Measurements from ENCODE around the gene FTSJ3. TPM values are rescaled to one million over a fixed set of nuclear protein-coding genes. Genes with fewer than 3 reads are reported as not detected.
"Not testable (repeated sequence)": the region's sequence is repeated elsewhere in the genome, so short reads cannot be mapped to it uniquely, and the experiment has no call there.

Gene FTSJ3
- total and polyA plus RNA-seq, 8 donors = 8.6 to 24.0 (median 13.7) TPM

DNA sequence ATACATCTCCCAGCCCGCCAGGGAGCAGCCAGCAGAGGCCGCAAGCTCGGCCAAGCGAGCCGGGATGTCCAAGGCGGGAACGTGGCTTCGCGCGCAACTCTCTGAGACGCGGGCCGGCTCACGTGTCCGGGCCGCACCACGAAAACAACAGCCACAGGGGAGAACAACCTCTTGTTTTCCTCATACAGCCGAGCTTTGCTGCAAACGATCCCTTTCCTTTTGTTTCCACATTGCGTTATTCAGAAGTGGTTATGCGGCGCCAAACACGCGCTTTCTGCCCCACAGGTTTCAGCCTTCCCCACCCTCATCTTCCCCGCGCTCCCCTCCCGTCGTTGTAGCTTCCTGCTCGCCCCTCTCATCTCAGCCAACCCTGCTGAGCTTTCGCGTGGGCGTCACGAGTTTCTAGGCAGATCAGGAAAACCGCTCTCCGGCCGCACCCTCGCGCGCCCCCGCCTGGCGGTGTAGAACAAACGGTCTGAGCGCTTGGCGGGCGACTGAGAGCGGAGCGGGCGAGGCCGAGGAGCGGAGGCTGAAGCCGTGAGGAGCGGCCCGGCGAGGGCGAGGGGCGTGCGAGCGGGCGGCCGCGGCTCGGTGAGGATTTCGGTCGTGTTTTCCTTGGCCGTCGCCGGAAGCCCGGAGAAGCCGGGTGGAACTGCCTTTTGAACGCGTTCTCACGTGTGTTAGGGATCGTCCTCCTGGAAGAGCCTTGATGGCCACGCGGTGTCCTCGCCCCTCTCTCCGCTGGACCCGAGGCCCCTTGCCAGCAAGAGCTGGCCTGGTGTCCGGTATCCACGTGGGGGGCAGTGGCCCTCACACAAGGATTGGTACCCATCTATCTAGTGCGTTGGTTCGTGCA lies 21.6 kb upstream of the FTSJ3 start:
- peak overlapping the region in 3 of 4 donors; percentile 11 to 34 (median 24) for H3K4me3 ChIP-seq

DNA sequence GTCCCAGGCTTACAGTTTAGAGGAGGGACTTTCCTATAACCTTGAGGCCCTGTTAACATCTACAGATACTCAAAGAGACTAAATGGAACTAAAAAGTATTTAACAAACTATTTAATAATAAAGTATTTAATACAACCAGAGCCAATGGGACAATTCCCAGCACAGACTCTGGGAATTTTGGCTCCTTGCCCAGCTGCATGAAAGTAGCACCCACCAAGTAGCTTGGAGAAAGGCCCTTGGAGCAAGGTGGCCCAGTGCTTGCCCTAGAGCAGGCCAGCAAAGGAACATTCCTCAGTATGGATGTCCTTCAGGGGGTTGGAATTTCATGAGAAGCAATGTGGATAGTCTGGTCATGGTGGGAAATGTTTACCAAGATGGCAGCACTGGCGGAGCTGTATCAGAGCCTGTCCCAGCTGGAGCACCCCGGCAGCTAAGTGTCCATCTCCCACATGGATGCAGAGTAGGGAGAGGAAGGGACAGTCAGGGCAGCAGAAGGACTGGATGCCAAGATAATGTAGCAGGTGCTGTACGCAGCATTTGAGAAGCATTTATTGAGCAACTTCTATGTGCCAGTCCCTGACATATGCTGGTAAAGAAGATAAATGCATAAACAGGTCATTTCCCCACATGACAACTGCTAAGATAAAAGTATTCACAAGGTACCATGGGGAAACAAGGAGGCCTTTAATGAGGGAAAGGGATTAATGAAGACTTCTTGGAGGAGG lies 20.2 kb upstream of the FTSJ3 start:
- Histone ChIP-seq H3K27me3 (no peaks in the 10 kb centered on the region), H3K36me3 (no peaks in the 10 kb centered on the region), H3K4me3 (no peak overlapping the region), H3K9me3 (no peaks in the 10 kb centered on the region), H3K27ac (no peak overlapping the region), H3K4me1 (peaks cover 0 to 7% (median 4%) of the 10 kb centered on the region in 3 donors)
- 92 to 96% methylated on average over 3 of the region's 3 CpGs for WGBS, 2 donors
- ATAC-seq = no peak
- intact Hi-C loops (cut with DNase I) = no loop called here
- TF ChIP-seq, protein P1, sequence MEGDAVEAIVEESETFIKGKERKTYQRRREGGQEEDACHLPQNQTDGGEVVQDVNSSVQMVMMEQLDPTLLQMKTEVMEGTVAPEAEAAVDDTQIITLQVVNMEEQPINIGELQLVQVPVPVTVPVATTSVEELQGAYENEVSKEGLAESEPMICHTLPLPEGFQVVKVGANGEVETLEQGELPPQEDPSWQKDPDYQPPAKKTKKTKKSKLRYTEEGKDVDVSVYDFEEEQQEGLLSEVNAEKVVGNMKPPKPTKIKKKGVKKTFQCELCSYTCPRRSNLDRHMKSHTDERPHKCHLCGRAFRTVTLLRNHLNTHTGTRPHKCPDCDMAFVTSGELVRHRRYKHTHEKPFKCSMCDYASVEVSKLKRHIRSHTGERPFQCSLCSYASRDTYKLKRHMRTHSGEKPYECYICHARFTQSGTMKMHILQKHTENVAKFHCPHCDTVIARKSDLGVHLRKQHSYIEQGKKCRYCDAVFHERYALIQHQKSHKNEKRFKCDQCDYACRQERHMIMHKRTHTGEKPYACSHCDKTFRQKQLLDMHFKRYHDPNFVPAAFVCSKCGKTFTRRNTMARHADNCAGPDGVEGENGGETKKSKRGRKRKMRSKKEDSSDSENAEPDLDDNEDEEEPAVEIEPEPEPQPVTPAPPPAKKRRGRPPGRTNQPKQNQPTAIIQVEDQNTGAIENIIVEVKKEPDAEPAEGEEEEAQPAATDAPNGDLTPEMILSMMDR (IDR thresholded peaks at IDR 0.05) = no peak
- FAIRE-seq = no peak
- no peak for DNase-seq

More for the DNA sequence above, 21.6 kb upstream of the FTSJ3 start:
- H3K4me1 ChIP-seq = peaks cover 0 to 3% (median 0%) of the 10 kb centered on the region in 3 donors
- DNase-seq (peak; percentile 89 to 97 (median 94)), FAIRE-seq (no peak), ATAC-seq (peak; percentile 96 to 97 (median 96))
- TF ChIP-seq, protein P1 (IDR thresholded peaks at IDR 0.05) = peak; percentile 34 to 62 (median 48)
- no peaks in the 10 kb centered on the region for H3K9me3 ChIP-seq
- no peaks in the 10 kb centered on the region for H3K27me3 ChIP-seq
- intact Hi-C loops (cut with DNase I) = no loop called here
- 11 to 19% methylated on average over 79 to 82 of the region's 82 CpGs for WGBS, 2 donors
- no peaks in the 10 kb centered on the region for H3K36me3 ChIP-seq
- H3K27ac ChIP-seq = no peak overlapping the region

DNA sequence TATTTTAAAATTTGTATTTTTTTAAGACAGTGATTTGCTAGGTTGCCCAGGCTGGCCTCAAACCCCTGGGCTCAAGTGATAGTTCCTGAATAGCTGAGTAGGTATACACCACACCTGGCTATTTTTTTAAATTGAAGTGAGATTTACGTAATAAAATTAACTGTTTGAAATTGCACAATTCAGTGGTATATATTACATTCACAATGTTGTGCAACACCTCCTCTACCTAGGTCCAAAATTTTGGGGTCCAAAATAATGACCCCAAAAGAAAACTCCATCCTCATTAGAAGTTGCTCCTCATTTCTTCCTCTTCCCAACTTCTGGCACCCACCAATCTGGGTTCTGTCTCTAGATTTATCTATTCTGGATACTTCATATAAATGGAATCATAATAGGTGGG lies 18.0 kb upstream of the FTSJ3 start:
- WGBS, 2 donors = 88 to 89% methylated on average over 1 of the region's 1 CpG
- Histone ChIP-seq H3K36me3 (no peaks in the 10 kb centered on the region), H3K27ac (no peak overlapping the region), H3K4me1 (peaks cover 7 to 18% (median 11%) of the 10 kb centered on the region in 3 donors), H3K4me3 (no peak overlapping the region), H3K9me3 (no peaks in the 10 kb centered on the region), H3K27me3 (no peaks in the 10 kb centered on the region)
- intact Hi-C loops (cut with DNase I) = no loop called here
- TF ChIP-seq, protein P1 (IDR thresholded peaks at IDR 0.05) = no peak
- DNase-seq (no peak), ATAC-seq (no peak), FAIRE-seq (no peak)

DNA sequence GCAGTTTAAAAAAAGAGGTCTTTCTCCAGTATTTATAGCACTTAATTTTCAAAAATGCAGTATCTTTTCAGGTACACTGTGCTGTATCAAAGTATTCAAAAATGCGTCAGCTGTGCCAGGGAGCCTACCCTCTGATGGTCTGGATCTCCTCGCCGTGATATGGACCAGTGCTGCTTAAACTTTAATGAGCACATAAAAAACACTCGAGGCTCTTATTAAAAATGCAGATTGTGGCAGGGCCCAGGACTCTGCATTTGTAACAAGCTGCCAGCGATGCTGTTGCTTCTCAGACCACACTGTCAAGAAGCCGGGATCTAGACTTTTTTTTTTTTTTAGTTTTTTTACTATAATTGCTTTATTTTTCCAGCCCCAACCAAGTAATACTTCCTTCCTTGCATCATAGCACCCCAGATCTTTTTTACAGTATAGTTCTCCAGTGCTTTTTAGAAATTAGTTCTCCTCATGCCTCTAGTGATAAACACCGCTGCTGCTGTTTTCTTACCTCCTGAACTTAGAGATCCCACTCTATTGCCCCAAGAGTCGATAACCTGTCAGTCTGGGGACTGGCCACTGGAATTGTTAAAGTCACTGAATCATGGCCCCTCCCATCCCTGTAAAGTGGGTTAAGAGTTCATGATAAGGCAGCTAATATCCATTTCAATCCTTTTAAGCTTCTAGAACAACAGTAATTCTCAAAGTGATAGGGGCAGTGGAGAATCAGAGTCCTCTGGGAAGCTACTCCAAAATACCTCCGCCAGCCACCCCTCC lies 16.6 kb upstream of the FTSJ3 start:
- TF ChIP-seq, protein P1 (IDR thresholded peaks at IDR 0.05) = no peak
- ATAC-seq = no peak
- Histone ChIP-seq H3K4me1 (peaks cover 21 to 32% (median 25%) of the 10 kb centered on the region in 3 donors), H3K9me3 (no peaks in the 10 kb centered on the region), H3K27me3 (no peaks in the 10 kb centered on the region), H3K27ac (peak overlapping the region in 2 of 4 donors; percentile 70 to 88), H3K36me3 (no peaks in the 10 kb centered on the region), H3K4me3 (peak overlapping the region in 1 of 4 donors; percentile 94)
- DNase-seq = peak in 1 of 6 donors; percentile 25
- 85% methylated on average over 9 of the region's 9 CpGs for whole genome bisulfite sequencing, 2 donors
- FAIRE-seq = no peak
- intact Hi-C loops (cut with DNase I) = no loop called here

DNA sequence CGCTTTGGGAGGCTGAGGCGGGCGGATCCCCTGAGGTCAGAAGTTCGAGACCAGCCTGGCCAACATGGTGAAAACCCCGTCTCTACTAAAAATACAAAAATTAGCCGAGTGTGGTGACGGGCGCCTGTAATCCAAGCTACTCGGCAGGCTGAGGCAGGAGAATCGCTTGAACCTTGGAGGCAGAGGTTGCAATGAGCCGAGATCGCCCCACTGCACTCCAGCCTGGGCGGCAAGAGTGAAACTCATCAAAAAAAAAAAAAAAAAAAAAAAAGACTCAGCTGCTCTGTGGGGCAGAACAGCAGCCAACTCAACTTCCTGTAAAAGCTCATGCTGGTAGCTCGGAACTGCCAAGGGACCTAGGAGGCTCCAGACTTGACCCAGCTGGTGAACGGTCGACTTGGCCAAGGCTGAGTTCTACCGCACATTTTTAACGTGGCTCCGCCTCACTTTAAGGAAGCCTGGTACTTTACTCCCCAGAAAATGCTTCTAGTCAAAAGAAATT lies 16.0 kb upstream of the FTSJ3 start:
- FAIRE-seq; ATAC-seq; H3K36me3 ChIP-seq; H3K9me3 ChIP-seq; H3K27me3 ChIP-seq; intact Hi-C loops (cut with DNase I): not testable (repeated sequence)
- Histone ChIP-seq H3K4me1 (peaks cover 25 to 36% (median 30%) of the 10 kb centered on the region in 3 donors), H3K27ac (peak overlapping the region; percentile 70 to 91 (median 86)), H3K4me3 (peak overlapping the region; percentile 29 to 94 (median 62))
- DNase-seq = peak in 3 of 6 donors; percentile 40 to 53 (median 53)
- 10% methylated on average over 19 of the region's 19 CpGs for WGBS, 2 donors

Data from pancreas (tissue), 10 donors.